ENCODE results near the gene LRP1B.

GRCh38 chr2:140276661-140277060, 1854.2 kb downstream of the LRP1B start:
- TF ChIP-seq TCF4 (CRISPR knock-in tag; IDR thresholded peaks at IDR 0.05; ENCODE audit: borderline replicate concordance) (no peak), CSDC2 (CRISPR knock-in tag; IDR thresholded peaks at IDR 0.05) (no peak), PPARA (CRISPR knock-in tag; IDR thresholded peaks at IDR 0.05; ENCODE audit: borderline replicate concordance) (no peak), RARB (CRISPR knock-in tag; IDR thresholded peaks at IDR 0.05) (no peak), ARNTL (CRISPR knock-in tag; IDR thresholded peaks at IDR 0.05; ENCODE audit: borderline replicate concordance, low read depth) (no peak), ZNF565 (CRISPR knock-in tag; conservative IDR thresholded peaks at IDR 0.05; ENCODE audit: low read depth) (no peak), CREB5 (CRISPR knock-in tag; IDR thresholded peaks at IDR 0.05; ENCODE audit: low read depth) (no peak)

Data from SK-N-SH treated with all-trans-retinoic acid at 6 μM for 48 hours (cell line).